Measurements from ENCODE around the gene PSMD9.
A peak's percentile ranks its signal among the peaks of the same experiment; 100 is the strongest.
"Not testable (repeated sequence)": the region's sequence is repeated elsewhere in the genome, so short reads cannot be mapped to it uniquely, and the experiment has no call there.

Gene PSMD9

GRCh38 chr12:121925358-121925695 lies 36.7 kb downstream of the PSMD9 start:
- DNase-seq (ENCODE audit: low spot score) = no peak

- DNase-seq (ENCODE audit: low spot score) = no peak
Measured at GRCh38 chr12:121926874-121927706, 38.5 kb downstream of the PSMD9 start.

DNA sequence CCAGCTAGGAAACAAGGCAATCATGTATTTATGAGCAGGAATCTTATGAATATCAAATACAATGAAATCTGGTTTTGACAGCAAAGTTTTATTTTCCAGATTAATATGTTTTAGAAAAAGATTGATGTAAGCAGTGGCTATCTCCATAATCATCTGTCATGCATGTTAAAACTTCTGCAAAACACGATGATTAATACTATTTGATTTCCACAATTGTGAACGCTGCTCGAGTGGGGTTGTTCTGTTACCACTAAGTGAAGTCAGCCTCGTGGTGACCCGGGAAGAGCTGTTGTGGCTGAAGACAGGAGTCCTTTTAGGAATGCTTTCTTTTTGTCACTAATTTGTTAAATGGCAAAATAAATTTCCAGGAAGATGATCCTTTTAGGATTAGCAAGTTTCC lies 39.2 kb downstream of the PSMD9 start:
- no peak for DNase-seq (ENCODE audit: low spot score)

DNA sequence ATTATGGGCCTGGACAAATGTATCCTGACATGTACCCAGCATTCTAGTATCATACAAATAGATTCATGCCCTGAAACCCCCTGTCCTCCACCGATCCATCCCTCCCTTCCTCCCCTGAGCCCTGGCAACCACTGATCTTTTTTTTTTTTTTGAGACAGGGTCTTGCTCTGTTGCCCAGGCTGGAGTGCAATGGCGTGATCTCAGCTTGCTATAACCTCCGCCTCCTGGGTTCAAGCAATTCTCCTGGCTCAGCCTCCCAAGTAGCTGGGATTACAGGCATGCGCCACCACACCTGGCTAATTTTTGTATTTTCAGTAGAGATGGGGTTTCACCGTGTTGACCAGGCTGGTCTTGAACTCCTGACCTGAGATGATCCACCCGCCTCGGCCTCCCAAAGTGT lies 41.0 kb downstream of the PSMD9 start:
- DNase-seq (ENCODE audit: low spot score) = not testable (repeated sequence)

DNA sequence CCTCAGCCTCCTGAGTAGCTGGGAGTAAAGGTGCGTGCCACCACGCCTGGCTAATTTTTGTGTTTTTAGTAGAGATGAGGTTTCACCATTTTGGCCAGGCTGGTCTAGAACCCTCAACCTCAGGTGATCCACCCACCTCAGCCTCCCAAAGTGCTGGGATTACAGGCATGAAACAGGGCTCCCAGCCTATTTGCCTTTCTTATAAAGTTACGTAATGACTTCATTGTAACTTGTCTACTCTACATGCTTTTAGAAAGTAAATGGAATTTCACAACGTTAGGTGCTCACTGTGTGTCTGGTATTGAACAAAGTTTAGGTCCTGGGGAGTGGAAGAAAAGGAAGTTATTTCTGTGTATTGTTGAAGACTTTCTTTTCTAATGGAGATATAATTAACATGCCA lies 42.3 kb downstream of the PSMD9 start:
- no peak for DNase-seq (ENCODE audit: low spot score)

GRCh38 chr12:121932176-121932536 lies 43.6 kb downstream of the PSMD9 start:
- no peak for DNase-seq (ENCODE audit: low spot score)

DNA sequence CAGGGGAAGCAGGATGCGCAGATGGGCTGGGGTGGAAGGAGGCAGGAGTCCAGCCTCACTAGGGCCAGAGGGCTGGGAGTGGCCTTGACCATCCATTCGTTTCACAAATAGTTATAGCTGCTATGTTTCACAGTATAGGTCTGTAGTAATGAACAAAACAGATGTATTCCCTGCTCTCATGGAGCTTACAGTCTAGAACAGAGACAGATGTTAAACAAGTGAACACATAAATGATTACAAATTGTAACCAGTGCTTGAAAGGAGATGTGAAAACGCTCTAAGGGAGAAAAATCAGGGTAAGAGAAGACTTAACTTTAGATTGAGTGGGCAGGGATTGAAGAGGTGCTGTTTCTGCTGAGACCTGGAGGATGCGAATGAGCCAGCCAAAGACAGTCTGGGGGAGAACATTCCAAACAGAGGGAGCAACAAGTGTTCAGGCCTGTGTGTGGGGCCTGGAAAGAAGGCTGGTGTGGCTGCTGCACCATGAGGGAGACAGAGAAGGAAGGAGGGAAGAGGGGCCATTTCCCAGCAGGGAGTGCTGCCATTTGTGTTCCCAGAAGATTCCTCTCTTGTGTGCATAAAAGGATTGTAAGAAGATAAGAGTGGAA lies 44.4 kb downstream of the PSMD9 start:
- DNase-seq (ENCODE audit: low spot score) = no peak

DNA sequence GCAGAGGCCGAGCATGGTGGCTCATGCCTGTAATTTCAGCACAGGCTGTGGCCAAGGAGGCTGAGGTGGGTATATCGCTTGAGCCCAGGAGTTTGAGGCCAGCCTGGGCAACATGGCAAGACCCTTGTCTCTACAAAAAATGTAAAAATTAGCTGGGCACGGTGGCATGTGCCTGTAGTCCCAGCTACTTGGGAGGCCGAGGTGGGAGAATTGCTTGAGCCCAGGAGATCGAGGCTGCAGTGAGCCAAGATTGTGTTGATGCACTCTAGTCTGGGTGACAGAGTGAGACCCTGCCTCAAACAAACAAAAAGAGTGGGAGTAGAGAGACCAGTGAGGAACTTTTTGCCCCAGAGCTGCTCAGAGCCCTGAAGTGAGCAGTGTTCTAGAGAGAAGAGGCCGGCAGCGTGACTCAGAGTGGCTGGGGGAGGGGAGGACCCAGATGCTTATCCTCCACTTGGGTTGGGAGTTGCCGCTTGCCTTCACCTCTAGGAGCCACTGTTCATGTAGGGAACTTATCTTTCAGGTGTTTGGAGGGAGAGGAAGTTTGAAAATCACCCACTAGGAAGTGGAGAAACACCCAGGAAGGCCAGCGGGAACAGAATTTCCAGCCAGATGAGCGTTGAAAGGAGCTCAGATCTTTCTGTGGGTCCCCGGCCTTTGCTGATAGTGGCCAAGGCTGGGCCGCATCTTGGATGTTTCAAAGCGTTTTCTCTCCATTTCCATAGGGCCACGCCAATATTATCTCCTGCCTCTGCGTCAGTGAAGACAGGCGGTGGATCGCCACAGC lies 45.1 kb downstream of the PSMD9 start:
- no peak for DNase-seq (ENCODE audit: low spot score)

GRCh38 chr12:121934309-121934664 lies 45.7 kb downstream of the PSMD9 start:
- no peak for DNase-seq (ENCODE audit: low spot score)

- no peak for DNase-seq (ENCODE audit: low spot score)
Measured at GRCh38 chr12:121937654-121938053, 49.1 kb downstream of the PSMD9 start.

DNA sequence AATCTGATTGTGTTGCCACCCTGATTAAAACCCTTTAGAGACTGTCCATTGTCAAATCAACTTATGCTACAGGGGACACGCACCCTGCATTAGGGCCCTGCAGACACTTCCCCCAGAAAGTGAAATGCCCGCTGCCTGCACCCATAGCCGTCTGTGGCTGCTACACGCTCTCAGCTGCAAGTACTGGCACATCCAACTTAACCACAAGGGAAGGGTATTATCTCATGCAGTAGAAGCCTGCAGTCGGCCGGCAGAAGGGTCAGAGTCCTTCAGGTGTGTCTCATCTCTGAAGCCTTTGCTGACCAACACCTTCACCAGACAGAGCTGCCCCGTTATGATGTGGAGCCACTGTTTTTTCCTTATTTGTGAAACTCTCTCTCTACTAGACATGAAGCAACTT lies 50.6 kb downstream of the PSMD9 start:
- DNase-seq (ENCODE audit: low spot score) = no peak

DNA sequence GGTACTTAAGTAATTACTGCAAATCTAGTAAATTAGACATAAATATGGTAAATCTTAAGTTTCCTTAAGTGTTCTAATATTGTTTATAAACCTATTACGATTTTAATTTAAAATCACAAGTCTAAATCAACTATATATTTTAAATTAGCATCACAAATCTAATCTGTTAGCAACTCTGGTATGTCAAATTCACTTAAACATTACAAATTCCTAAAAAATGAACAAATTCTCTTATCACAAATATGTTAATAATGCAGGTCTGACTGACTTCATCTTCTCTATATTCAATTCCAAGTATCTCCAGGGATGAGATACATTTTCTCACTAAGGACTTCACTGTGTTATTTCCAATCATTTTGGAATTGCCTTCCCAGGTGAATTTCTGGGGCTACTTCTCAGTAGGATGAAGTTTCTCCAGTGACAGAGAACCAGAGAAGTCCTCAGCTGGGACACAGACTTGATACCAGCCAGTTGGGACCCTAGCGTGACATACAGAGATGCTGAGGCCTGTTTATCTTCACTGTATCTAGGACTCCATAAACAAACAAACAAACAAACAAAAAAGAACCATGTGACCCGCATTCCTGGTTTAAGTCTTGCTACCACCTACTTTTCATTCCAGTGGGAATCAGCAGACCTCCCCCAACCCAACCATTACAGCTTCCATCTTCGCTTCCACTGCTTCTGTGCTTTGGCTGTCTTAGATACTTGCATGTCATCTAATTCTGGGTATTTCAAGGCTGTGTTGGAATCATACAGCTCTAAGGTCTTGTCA lies 51.6 kb downstream of the PSMD9 start:
- no peak for DNase-seq (ENCODE audit: low spot score)

GRCh38 chr12:121942145-121942718 lies 53.6 kb downstream of the PSMD9 start:
- no peak for DNase-seq (ENCODE audit: low spot score)

DNA sequence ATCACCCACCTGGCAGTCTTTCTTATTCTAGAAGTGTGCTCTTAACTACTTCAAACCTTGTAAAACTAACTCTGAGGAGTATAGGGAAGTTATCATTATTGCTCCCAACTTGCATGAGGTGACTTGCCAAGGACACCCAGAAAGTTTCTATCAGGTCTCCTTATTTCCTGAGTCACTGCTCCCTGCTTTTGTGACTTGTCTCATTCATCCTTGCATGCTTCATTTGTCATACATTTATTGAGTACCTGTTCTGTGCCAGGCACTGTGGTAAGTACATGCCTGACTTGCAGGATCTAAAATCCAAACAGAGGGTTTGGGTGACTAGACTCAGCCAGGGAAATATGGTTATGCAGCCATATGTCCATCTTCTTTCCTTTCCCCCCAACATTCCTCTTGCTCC lies 55.3 kb downstream of the PSMD9 start:
- no peak for DNase-seq (ENCODE audit: low spot score)

- DNase-seq (ENCODE audit: low spot score) = no peak
Measured at GRCh38 chr12:121946313-121947025, 57.9 kb downstream of the PSMD9 start.

DNA sequence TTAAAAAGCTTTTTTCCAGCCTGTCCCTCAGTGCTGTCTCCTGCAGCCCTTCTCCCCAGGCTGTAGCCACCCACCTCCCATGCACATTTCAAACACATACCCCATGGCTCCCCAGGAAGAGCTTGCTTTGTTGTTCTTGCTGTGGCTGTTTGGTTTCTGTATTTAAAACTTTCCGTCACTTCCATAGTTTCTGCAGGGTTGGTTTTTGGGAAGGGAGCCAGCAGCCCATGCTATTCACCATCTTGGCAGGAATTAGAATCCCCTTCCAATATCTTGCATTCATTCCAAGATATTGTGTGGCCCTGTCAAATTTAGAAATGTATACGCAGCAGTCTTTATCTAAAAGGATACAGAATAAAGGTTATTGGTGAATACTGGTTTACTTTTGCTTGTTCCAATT lies 59.4 kb downstream of the PSMD9 start:
- no peak for DNase-seq (ENCODE audit: low spot score)

DNA sequence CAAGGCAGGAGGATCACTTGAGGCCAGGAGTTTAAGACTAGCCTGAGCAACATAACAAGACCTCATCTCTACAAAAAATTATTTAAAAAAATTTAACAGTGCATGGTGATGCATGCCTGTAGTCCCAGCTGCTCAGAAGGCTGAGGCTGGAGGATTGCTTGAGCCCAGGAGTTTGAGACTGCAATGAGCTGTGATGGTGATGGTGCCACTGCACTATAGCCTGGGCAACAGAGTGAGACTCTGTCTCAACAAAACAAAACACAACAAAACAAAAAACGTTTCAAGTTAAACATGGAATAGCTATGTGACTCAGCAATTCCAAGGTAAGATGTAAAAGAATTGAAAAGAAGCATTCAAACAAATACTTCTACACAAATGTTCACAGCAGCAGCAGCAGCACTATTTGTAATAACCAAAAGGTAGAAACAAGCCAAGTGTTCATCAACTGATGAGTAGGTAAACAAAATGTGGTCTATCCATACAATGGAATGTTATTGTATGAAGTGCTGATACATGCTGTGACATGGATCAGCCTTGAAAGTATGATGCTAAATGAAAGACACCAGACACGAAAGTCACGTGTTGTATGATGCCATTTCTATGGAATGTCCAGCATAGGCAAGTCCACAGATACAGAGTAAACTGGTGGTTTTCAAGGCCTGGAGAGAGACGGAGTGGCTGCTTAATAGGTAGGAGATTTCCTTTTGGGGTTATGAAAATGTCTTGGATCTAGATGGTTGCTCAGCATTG lies 61.2 kb downstream of the PSMD9 start:
- peak; percentile 72 for DNase-seq (ENCODE audit: low spot score)

DNA sequence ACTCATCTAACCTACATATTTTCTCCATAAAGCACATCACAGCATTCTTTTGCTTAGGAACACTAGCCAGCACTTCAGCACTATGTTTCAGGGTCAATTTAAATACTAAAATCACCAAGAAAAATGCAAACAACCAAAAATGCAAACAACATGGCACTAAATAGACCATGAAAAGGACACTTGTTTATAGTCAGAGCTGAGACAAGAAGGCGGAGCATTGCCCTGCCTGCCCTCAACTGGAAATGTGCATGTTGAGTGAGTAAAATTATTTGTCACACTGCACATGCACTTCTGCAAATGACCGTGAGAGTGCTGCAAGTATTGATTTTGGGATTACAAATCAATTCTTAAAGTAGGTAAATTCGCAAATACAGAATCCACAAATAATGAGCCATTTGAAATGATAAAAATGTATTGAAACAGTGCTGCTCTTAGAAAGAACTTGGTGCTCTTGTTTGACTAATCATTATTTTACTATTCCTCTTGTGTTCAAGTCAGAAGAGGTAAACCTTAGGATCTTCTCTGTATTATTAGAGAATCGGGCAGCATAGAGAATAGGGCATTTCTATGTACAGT lies 64.6 kb downstream of the PSMD9 start:
- no peak for DNase-seq (ENCODE audit: low spot score)

GRCh38 chr12:121953695-121954094 lies 65.1 kb downstream of the PSMD9 start:
- DNase-seq (ENCODE audit: low spot score) = no peak

Measured in hepatic stellate cell (primary cell).